Body of pancreas (tissue), 4 donors: Measurements from ENCODE around the gene MFAP3. TPM values are rescaled to one million over a fixed set of nuclear protein-coding genes. Genes with fewer than 3 reads are reported as not detected.

Source experiments
- ATAC-seq: fragments of 150-250 bp; one replicate; pipeline ENCODE4 v1.9.1; 2016
- DNase-seq, 4 donors: peaks; one replicate each; pipeline ENCODE4 v3.0.0-alpha.2; 2019
- H3K27ac ChIP-seq, 4 donors: fragments of 200-600 bp; sonication (generic); 1 replicate in 3 of 4; 2 replicates in 1 of 4; pipeline versions ENCODE4 v1.5.1 to v1.6.1; 2016 to 2019; ENCODE audit warnings: mild to moderate bottlenecking in 1 of 4, mixed read lengths in 1 of 4, moderate library complexity in 1 of 4
- H3K27me3 ChIP-seq, 2 donors: fragments of 200-600 bp; sonication (generic); one replicate each; pipeline ENCODE4 v1.6.0; 2016; ENCODE audit warnings: mild to moderate bottlenecking in 1 of 2
- H3K36me3 ChIP-seq, 2 donors: fragments of 200-600 bp; sonication (generic); replicated peaks in 1 of 2; 2 replicates each; pipeline ENCODE4 v1.5.1; 2016; ENCODE audit warnings: low read depth in 2 of 2; ENCODE audit not compliant: insufficient read depth in 1 of 2
- H3K4me1 ChIP-seq: fragments of 200-600 bp; sonication (generic); one replicate; pipeline ENCODE4 v1.6.0; 2016
- H3K4me3 ChIP-seq, 2 donors: fragments of 200-600 bp; sonication (generic); 1 replicate in 1 of 2; 2 replicates in 1 of 2; pipeline ENCODE4 v1.5.1; 2016 to 2019
- H3K9me3 ChIP-seq, 3 donors: fragments of 200-600 bp; sonication (generic); 1 replicate in 2 of 3; 2 replicates in 1 of 3; pipeline ENCODE4 v1.5.1; 2016
- POLR2A ChIP-seq, 3 donors: fragments of 450-650 bp; IDR thresholded peaks; one replicate each; pipeline ENCODE4 v1.6.1; 2016; ENCODE audit warnings: antibody characterized with exemption in 3 of 3, mild to moderate bottlenecking in 2 of 3
- WGBS, 2 donors: methylation state at CpG; one replicate each; pipeline ENCODE4 v1.1.5; 2017; 5-methylcytosine and 5-hydroxymethylcytosine counted together
- intact Hi-C: fragments of 100-400 bp; cut with DNase I; formaldehyde crosslinking; loops from one replicate; pipeline ENCODE4 v1.15.1; 2023
- total RNA-seq, 2 donors: library from RNA; depleted of rRNA; stranded (reverse); fragments of >200 nt; gene quantifications; one replicate each; pipeline ENCODE4 v1.1.0, GENCODE V29; 2016
- TF ChIP-seq, protein P1 (sequence below), 7 experiments: fragments of 450-650 bp in 4 of 7; fragments of 200-600 bp in 3 of 7; sonication (generic) in 3 of 7; IDR thresholded peaks; one replicate each; pipeline ENCODE4 v1.5.1; 2016 to 2019; ENCODE audit warnings: antibody characterized with exemption in 7 of 7

Gene MFAP3
- total RNA-seq, 2 donors from 2014 or later: 14.3 to 23.4 TPM

DNA sequence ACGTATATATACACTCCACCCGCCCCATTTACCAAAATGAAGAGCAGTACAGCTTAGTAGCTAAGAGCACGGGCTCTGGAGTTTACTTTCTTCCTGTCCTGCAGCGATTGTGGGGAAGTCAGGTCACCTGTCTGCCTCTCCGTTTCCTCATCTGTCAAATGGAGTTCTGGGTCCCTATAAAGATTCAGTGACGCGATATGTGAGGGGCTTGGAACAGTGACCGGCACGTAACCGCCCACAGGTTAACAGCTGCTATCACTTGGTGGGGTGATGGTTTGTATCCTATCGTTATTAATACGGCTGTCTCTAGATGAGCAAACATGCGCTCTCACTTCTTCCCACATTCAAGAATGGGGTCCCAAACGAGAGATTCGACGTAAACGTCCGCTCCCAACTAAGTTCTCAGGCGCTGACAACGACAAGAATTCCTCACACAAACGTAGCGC is 483 bp upstream of the MFAP3 start:
- TF ChIP-seq, protein P1, sequence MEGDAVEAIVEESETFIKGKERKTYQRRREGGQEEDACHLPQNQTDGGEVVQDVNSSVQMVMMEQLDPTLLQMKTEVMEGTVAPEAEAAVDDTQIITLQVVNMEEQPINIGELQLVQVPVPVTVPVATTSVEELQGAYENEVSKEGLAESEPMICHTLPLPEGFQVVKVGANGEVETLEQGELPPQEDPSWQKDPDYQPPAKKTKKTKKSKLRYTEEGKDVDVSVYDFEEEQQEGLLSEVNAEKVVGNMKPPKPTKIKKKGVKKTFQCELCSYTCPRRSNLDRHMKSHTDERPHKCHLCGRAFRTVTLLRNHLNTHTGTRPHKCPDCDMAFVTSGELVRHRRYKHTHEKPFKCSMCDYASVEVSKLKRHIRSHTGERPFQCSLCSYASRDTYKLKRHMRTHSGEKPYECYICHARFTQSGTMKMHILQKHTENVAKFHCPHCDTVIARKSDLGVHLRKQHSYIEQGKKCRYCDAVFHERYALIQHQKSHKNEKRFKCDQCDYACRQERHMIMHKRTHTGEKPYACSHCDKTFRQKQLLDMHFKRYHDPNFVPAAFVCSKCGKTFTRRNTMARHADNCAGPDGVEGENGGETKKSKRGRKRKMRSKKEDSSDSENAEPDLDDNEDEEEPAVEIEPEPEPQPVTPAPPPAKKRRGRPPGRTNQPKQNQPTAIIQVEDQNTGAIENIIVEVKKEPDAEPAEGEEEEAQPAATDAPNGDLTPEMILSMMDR (IDR thresholded peaks at IDR 0.05): no peak
- no peak for TF ChIP-seq POLR2A (IDR thresholded peaks at IDR 0.05)
- Histone ChIP-seq H3K27me3 (no peaks in the 10 kb centered on the region), H3K4me1 (peaks cover 16% of the 10 kb centered on the region), H3K9me3 (no peaks in the 10 kb centered on the region), H3K27ac (peak overlapping the region; percentile 70 to 91 (median 80)), H3K36me3 (no peaks in the 10 kb centered on the region), H3K4me3 (peak overlapping the region; percentile 92 to 97)
- ATAC-seq (peak; percentile 57), DNase-seq (peak; percentile 16 to 46 (median 29))
- intact Hi-C loops: no loop called here
- 0 to 1% methylated on average over 21 to 22 of the region's 22 CpGs for WGBS, 2 donors

DNA sequence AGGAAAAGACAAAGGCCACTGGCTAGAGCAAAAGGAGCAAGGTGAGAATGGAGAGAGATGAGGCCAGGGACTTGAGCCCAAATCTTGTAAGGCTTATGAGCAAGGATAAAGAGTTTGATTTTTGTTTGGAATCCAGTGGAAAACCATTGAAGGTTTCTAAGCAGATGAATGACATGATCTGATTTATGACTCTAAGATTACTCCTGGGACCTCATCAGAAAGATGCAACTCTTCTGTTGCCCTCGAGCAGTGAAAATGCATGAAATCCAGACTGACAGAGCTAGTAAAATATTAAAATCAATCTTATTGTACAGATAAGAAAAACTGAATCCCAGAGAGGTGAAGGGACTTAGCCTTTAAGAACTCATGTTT is 677 bp downstream of the MFAP3 start:
- Histone ChIP-seq H3K4me3 (peak overlapping the region; percentile 92 to 97), H3K9me3 (no peaks in the 10 kb centered on the region), H3K27me3 (no peaks in the 10 kb centered on the region), H3K27ac (peak overlapping the region in 2 of 4 donors; percentile 75 to 86), H3K4me1 (peaks cover 16% of the 10 kb centered on the region), H3K36me3 (no peaks in the 10 kb centered on the region)
- intact Hi-C loops: no loop called here
- ATAC-seq (no peak), DNase-seq (no peak)
- TF ChIP-seq POLR2A (IDR thresholded peaks at IDR 0.05): no peak
- TF ChIP-seq, protein P1 (IDR thresholded peaks at IDR 0.05): no peak
- 7 to 11% methylated on average over 1 of the region's 1 CpG for WGBS, 2 donors

DNA sequence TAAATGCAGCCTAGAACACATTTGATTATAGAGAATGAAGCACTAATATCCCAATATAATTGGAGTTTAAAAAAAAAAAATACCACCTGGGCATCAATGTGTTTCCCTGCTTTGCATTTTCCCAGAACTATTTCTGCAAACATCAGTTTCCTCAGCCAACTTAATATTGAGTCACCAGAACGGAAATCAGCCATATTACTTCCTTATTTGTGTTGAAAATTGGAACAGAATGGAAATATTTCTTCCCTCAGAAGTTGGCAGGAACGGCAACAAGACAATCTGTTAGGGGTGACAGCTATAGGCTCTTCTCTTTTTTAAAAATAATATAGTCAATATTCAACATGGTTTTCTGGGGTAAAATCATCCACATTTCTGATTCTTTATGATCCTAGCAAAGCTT is 4.0 kb downstream of the MFAP3 start:
- TF ChIP-seq POLR2A (IDR thresholded peaks at IDR 0.05): no peak
- TF ChIP-seq, protein P1 (IDR thresholded peaks at IDR 0.05): no peak
- Histone ChIP-seq H3K9me3 (no peaks in the 10 kb centered on the region), H3K27me3 (no peaks in the 10 kb centered on the region), H3K4me3 (no peak overlapping the region), H3K27ac (no peak overlapping the region), H3K36me3 (no peaks in the 10 kb centered on the region), H3K4me1 (peaks cover 7% of the 10 kb centered on the region)
- intact Hi-C loops: no loop called here
- DNase-seq: no peak
- 25 to 47% methylated on average over 2 of the region's 2 CpGs for WGBS, 2 donors
- no peak for ATAC-seq

DNA sequence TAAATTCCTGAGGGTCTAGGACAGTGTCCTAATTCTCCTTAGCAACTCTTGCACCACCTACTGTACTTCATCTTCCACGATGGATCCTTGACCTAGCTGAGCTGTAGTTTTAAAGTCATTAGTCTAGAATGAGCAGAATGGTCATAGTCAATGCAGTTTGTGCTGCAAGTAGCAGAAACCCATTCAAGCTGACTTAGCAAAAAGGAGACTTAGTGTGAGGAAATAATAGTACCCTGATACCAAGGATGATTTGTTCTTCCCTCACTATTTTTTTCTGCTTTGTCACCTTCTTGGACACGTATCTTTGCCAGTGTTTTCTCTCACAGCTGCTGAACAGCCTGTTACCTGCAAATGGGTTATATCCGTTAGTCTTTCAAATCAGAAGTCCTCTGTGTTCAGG is 5.3 kb downstream of the MFAP3 start:
- peaks cover 6% of the 10 kb centered on the region for H3K4me1 ChIP-seq
- no peaks in the 10 kb centered on the region for H3K36me3 ChIP-seq
- H3K4me3 ChIP-seq: no peak overlapping the region
- TF ChIP-seq, protein P1 (IDR thresholded peaks at IDR 0.05): no peak
- no peak for TF ChIP-seq POLR2A (IDR thresholded peaks at IDR 0.05)
- 71 to 81% methylated on average over 3 of the region's 3 CpGs for WGBS, 2 donors
- DNase-seq: no peak
- no peak for ATAC-seq
- intact Hi-C loops: no loop called here
- no peaks in the 10 kb centered on the region for H3K9me3 ChIP-seq
- no peak overlapping the region for H3K27ac ChIP-seq
- H3K27me3 ChIP-seq: no peaks in the 10 kb centered on the region

DNA sequence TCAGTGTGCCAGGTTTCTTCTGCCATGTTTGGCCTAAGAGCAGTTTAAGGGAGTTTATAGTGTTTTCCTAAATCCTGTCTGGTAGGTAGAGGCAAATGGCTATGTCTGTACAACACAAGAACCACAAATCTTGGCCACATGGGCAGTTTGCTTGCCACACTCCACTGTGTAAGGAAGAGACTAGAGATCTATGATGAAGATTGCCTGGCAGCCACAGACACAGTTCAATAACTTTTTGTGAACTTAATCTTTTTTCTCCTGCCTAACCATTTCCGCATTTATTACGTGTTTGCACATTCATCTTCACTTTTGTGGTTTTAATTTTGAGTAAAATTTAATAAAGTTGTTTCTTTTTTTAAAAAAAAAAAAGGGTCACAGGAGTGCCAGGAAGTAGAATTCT is 5.8 kb downstream of the MFAP3 start:
- no peak for TF ChIP-seq POLR2A (IDR thresholded peaks at IDR 0.05)
- TF ChIP-seq, protein P1 (IDR thresholded peaks at IDR 0.05): no peak
- Histone ChIP-seq H3K27ac (no peak overlapping the region), H3K27me3 (no peaks in the 10 kb centered on the region), H3K4me3 (no peak overlapping the region), H3K36me3 (no peaks in the 10 kb centered on the region), H3K9me3 (no peaks in the 10 kb centered on the region), H3K4me1 (peaks cover 4% of the 10 kb centered on the region)
- intact Hi-C loops: no loop called here
- WGBS, 2 donors: 90 to 93% methylated on average over 2 of the region's 2 CpGs
- ATAC-seq (no peak), DNase-seq (no peak)
